H1 (cell line): ENCODE data around the gene PREX1. TPM values are rescaled to one million over a fixed set of nuclear protein-coding genes. Genes with fewer than 3 reads are reported as not detected.

ENCODE experiments used
- KDM5A ChIP-seq: fragments of 200-600 bp; IDR thresholded peaks from 2 replicates; pipeline ENCODE4 v1.7.1; 2012; ENCODE audit warnings: mild to moderate bottlenecking, low read length, inconsistent platforms, mixed read lengths
- POLR2AphosphoS5 ChIP-seq: IDR thresholded peaks from 2 replicates; pipeline ENCODE4 v1.6.1; 2011; ENCODE audit warnings: low read depth, low read length
- SP4 ChIP-seq: IDR thresholded peaks from 2 replicates; pipeline ENCODE4 v1.6.1; 2012; ENCODE audit warnings: low read length, inconsistent platforms
- SRF ChIP-seq: IDR thresholded peaks from 2 replicates; pipeline ENCODE4 v1.6.1; 2011; ENCODE audit warnings: mild to moderate bottlenecking, low read depth, low read length, moderate library complexity
- polyA plus RNA-seq, 7 experiments: library from polyadenylated mRNA; depleted of rRNA in 3 of 7; stranded (reverse) in 5 of 7; unstranded in 2 of 7; fragments of >200 nt in 5 of 7; fragments of 200-250 nt in 2 of 7; gene quantifications; 1 replicate in 5 of 7; 2 replicates in 1 of 7; 4 replicates in 1 of 7; pipeline versions ENCODE4 v1.2.1 to v1.2.3, GENCODE V29; 2011 to 2013; ENCODE audit warnings: missing spikeins in 2 of 7, mixed read lengths in 2 of 7
- total RNA-seq: library from RNA; stranded (reverse); fragmentation: NEBNext Ultra II Directional; extraction: Animal tissue kit (Norgen Biotek cat#: 25700); gene quantifications from 2 replicates; pipeline ENCODE4 v1.2.1, GENCODE V29; 2021

PREX1 gene
- total and polyA plus RNA-seq, 2 of the 8 experiments (the other 6 are each of a cell fraction or from before 2014, with no cell fraction given), result 10.7 to 12.8 TPM

- TF ChIP-seq KDM5A, result no peak
- no peak for TF ChIP-seq POLR2AphosphoS5
- TF ChIP-seq SRF, result no peak
- TF ChIP-seq SP4, result no peak
Measured at GRCh38 chr20:48603116-48603818, 224.5 kb downstream of the PREX1 start (continued).
